AG04450 (cell line): ENCODE data around the gene UVSSA. TPM values are rescaled to one million over a fixed set of nuclear protein-coding genes. Genes with fewer than 3 reads are reported as not detected.
"Not testable (repeated sequence)": the region's sequence is repeated elsewhere in the genome, so short reads cannot be mapped to it uniquely, and the experiment has no call there.

Experiments
- CTCF ChIA-PET: fragments of 300-600, 350-600 bp; formaldehyde crosslinking; extraction: SDS; loops from one replicate; lab custom pipeline; 2022; ENCODE audit warnings: antibody characterized with exemption, inconsistent platforms; lab: Charles Lee
- POLR2A ChIA-PET: fragments of 350-600 bp; formaldehyde crosslinking; extraction: SDS; loops from one replicate; lab custom pipeline; 2021; ENCODE audit warnings: antibody characterized with exemption, inconsistent platforms; lab: Yijun Ruan, JAX
- DNase-seq: peaks from one replicate; pipeline ENCODE4 v3.0.0-alpha.2; 2011; ENCODE audit warnings: low read depth, low spot score
- H3K27ac ChIP-seq: one replicate; pipeline ENCODE4 v1.5.1; 2012; ENCODE audit warnings: low read depth, low read length, control low read depth
- H3K27me3 ChIP-seq: one replicate; pipeline ENCODE4 v1.6.0; 2012; ENCODE audit warnings: low read length; ENCODE audit not compliant: control insufficient read depth, insufficient read depth
- H3K4me3 ChIP-seq: 2 replicates; pipeline ENCODE4 v1.5.1; 2011; ENCODE audit warnings: mild to moderate bottlenecking, low read depth, low read length, control low read depth
- H3K9me3 ChIP-seq: 2 replicates; pipeline ENCODE4 v1.5.1; 2012; ENCODE audit warnings: low read length; ENCODE audit not compliant: control insufficient read depth, insufficient read depth
- polyA plus RNA-seq: library from polyadenylated mRNA; depleted of rRNA; stranded (reverse); fragments of >200 nt; gene quantifications from 2 replicates; pipeline ENCODE4 v1.2.3, GENCODE V29; 2011
- TF ChIP-seq, protein P1 (sequence below): IDR thresholded peaks from 2 replicates; pipeline ENCODE4 v1.5.1; 2011; ENCODE audit warnings: low read depth, low read length, control low read depth, inconsistent platforms

The UVSSA gene
- polyA plus RNA-seq, 1 experiment, result 4.9 TPM

- no peak overlapping the region for H3K4me3 ChIP-seq
- no peaks in the 10 kb centered on the region; the same call in 1 of the 2 replicates for H3K9me3 ChIP-seq
- ChIA-PET CTCF (interaction anchor here (1.1 kb wide), 1 partner anchor 14 kb away, joined by 3 read pairs; no protein-coding TSS in a partner anchor), POLR2A (no interaction called here)
- TF ChIP-seq, protein P1, sequence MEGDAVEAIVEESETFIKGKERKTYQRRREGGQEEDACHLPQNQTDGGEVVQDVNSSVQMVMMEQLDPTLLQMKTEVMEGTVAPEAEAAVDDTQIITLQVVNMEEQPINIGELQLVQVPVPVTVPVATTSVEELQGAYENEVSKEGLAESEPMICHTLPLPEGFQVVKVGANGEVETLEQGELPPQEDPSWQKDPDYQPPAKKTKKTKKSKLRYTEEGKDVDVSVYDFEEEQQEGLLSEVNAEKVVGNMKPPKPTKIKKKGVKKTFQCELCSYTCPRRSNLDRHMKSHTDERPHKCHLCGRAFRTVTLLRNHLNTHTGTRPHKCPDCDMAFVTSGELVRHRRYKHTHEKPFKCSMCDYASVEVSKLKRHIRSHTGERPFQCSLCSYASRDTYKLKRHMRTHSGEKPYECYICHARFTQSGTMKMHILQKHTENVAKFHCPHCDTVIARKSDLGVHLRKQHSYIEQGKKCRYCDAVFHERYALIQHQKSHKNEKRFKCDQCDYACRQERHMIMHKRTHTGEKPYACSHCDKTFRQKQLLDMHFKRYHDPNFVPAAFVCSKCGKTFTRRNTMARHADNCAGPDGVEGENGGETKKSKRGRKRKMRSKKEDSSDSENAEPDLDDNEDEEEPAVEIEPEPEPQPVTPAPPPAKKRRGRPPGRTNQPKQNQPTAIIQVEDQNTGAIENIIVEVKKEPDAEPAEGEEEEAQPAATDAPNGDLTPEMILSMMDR, result no peak
- H3K27ac ChIP-seq, result no peak overlapping the region
- DNase-seq, result no peak
- no peaks in the 10 kb centered on the region for H3K27me3 ChIP-seq
These were observed 23.5 kb downstream of the UVSSA start for GRCh38 chr4:1370321-1371124.

DNA sequence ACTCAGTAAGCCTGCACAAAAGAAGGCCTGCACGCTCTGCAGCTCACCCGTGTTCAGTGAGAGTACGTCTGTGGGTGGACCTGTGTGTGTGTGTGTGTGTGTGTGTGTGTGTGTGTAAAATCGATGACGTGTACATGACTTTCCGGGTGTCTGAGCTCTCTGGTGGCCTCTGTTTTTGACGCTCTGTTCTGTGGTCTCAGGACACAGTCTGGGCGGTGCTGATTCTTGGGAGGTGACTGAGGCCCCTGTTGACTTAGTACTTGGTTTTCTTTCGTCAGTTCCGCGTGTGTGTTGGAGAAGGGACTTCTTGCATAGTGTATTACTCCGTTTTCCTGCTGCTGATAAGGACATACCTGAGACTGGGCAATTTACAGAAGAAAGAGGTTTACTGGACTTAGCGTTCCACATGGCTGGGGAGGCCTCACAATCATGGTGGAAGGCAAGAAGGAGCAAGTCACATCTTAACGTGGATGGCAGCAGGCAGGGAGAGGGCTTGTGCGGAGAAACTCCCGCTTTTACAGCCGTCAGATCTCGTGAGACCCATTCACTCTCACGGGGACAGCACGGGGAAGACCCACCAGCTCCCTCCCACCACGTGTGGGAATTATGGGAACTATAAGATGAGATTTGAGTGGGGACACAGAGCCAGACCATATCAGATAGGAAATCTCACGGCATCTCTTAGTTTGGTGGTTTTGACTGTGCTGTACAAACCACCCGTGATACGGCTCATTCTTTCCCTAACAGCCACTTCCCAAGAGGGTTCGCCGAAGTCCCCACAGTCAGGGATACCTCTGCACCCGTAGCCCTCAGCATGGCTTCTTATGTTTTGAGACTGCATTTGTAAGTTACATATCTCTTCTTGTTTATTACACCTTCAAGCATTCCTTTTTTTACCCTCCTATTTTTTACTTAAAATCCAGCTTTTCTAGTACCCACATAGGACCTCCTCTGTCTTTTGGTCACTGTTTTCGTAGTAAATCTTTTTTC lies 24.5 kb downstream of the UVSSA start:
- no peak overlapping the region for H3K4me3 ChIP-seq
- TF ChIP-seq, protein P1, result no peak
- H3K9me3 ChIP-seq, result no peaks in the 10 kb centered on the region; the same call in 1 of the 2 replicates
- no peaks in the 10 kb centered on the region for H3K27me3 ChIP-seq
- no peak overlapping the region for H3K27ac ChIP-seq
- CTCF ChIA-PET, result interaction anchor here (1.1 kb wide), 1 partner anchor 15 kb away, joined by 3 read pairs; no protein-coding TSS in a partner anchor
- DNase-seq, result no peak
- POLR2A ChIA-PET, result no interaction called here

- POLR2A ChIA-PET, CTCF ChIA-PET, DNase-seq, H3K9me3 ChIP-seq, H3K4me3 ChIP-seq, H3K27ac ChIP-seq, H3K27me3 ChIP-seq: not testable (repeated sequence)
These were observed 25.6 kb downstream of the UVSSA start for GRCh38 chr4:1372576-1372975.

DNA sequence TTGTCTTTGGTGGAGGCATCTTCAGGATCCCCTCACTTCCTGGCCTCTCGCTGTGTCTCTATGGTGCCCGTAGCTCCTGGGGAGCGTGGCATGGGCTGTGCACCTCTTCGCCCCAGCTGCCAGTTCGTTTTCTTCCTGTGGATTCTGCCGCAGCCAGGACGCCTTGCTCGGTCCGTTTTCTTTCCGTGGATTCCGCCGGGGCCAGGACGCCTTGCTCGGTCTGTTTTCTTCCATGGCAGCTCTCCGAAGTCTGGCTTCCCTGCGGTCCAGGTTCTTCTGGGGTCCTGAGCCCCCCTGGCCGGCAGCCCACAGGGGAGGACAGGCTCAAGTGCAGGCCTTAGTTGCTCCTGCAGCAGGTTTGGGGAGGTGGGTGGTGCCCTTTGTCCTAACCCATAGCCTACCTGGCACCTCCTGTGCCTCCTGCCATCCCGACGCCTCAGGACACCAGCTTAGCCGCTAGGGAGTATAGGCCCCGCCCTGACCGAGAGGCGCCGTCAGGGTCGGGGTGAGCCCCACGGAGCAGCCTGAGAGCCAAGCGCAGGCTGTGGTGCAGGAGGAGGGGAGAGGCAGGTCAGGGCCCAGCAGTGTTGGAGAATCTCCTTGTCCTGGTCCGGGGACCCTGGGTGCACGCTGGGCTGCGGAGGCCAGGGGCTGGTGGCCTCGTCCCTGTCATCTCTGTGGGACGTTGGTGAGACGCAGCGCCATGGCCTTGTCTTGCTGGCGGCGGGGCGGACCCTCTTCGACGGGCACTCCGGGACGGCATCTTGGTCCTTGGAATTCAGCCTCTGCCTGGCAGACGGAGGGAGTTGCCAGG lies 27.1 kb downstream of the UVSSA start:
- no peak for DNase-seq
- TF ChIP-seq, protein P1, result no peak
- no peaks in the 10 kb centered on the region; the same call in 1 of the 2 replicates for H3K9me3 ChIP-seq
- POLR2A ChIA-PET, result interaction anchor here (0.6 kb wide), 1 partner anchor 43 kb away, joined by 5 read pairs; no protein-coding TSS in a partner anchor
- H3K4me3 ChIP-seq, result no peak overlapping the region
- H3K27me3 ChIP-seq, result no peaks in the 10 kb centered on the region
- H3K27ac ChIP-seq, result no peak overlapping the region
- CTCF ChIA-PET, result no interaction called here

DNA sequence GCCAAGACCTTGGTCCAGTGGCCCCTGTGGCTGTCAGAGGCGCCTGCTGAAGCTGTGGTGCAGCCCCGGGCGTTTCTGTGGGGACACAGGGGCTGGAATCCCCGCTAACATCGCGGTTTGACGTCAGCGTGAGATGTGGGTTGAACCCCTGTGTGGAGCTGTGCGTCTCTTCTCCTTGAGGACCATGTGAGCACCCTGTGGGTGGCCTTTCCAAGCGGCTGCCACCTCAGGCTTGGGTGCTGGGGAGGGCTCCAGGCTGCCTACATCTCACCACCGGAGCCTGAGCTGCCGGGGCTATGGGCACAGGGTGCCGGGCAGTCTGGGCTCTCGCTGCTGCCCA lies 27.7 kb downstream of the UVSSA start:
- ChIA-PET POLR2A (interaction anchor here (0.6 kb wide), 1 partner anchor 42 kb away, joined by 5 read pairs; no protein-coding TSS in a partner anchor), CTCF (no interaction called here)
- Histone ChIP-seq H3K27me3 (no peaks in the 10 kb centered on the region), H3K4me3 (no peak overlapping the region), H3K27ac (no peak overlapping the region), H3K9me3 (no peaks in the 10 kb centered on the region; the same call in 1 of the 2 replicates)
- TF ChIP-seq, protein P1, result no peak
- DNase-seq, result no peak
